CD4-positive, alpha-beta T cell (primary cell): Measurements from ENCODE around the gene CCDC74A. TPM values are rescaled to one million over a fixed set of nuclear protein-coding genes. Genes with fewer than 3 reads are reported as not detected.
"Not testable (repeated sequence)": the region's sequence is repeated elsewhere in the genome, so short reads cannot be mapped to it uniquely, and the experiment has no call there.

Experiments
- ATAC-seq: fragments of 200-7000 bp; cut with Tn5 transposase; one replicate; pipeline ENCODE4 v1.10.0; 2022; ENCODE audit warnings: mild to moderate bottlenecking; ENCODE audit not compliant: poor library complexity
- CTCF ChIA-PET: fragments of 350-600 bp; sonication (Branson Sonifier 250); formaldehyde crosslinking; loops from one replicate; lab custom pipeline; 2021; ENCODE audit warnings: antibody characterized with exemption, inconsistent platforms; lab: Charles Lee
- POLR2A ChIA-PET: fragments of 350-600 bp; sonication (Branson Sonifier 250); formaldehyde crosslinking; loops from one replicate; lab custom pipeline; 2021; ENCODE audit warnings: antibody characterized with exemption, inconsistent platforms; lab: Charles Lee
- DNase-seq, 14 experiments: peaks; one replicate each; pipeline ENCODE4 v3.0.0-alpha.2; 2013 to 2020; ENCODE audit warnings: mixed read lengths in 2 of 14
- H3K27ac ChIP-seq, 2 donors: one replicate each; pipeline versions ENCODE4 v1.5.1 to v1.7.0; 2013; ENCODE audit warnings: low read length in 2 of 2, low read depth in 1 of 2, mild to moderate bottlenecking in 1 of 2
- H3K27me3 ChIP-seq, 2 experiments: 1 replicate in 1 of 2; 2 replicates in 1 of 2; pipeline versions ENCODE4 v1.6.1 to v1.7.0; 2013; ENCODE audit warnings: low read length in 2 of 2, control low read depth in 1 of 2, mild to moderate bottlenecking in 1 of 2, moderate library complexity in 1 of 2; ENCODE audit not compliant: insufficient read depth in 2 of 2, control insufficient read depth in 1 of 2
- H3K36me3 ChIP-seq: one replicate; pipeline ENCODE4 v1.6.1; 2013; ENCODE audit warnings: low read length, control low read depth; ENCODE audit not compliant: insufficient read depth
- H3K4me1 ChIP-seq: one replicate; pipeline ENCODE4 v1.6.1; 2013; ENCODE audit warnings: low read length, control low read depth; ENCODE audit not compliant: insufficient read depth
- H3K4me3 ChIP-seq: one replicate; pipeline ENCODE4 v1.5.1; 2013; ENCODE audit warnings: mild to moderate bottlenecking, low read length, moderate library complexity
- H3K9me3 ChIP-seq, 2 experiments: 1 replicate in 1 of 2; 2 replicates in 1 of 2; pipeline versions ENCODE4 v1.6.1 to v1.7.0; 2013; ENCODE audit warnings: low read length in 2 of 2, mild to moderate bottlenecking in 2 of 2, control low read depth in 1 of 2, moderate library complexity in 1 of 2; ENCODE audit not compliant: control insufficient read depth in 1 of 2, insufficient read depth in 1 of 2
- H3K27ac Mint-ChIP-seq: one replicate; pipeline ENCODE4 v1.8.0; 2020; ENCODE audit warnings: mixed read lengths
- H3K27me3 Mint-ChIP-seq: one replicate; pipeline ENCODE4 v1.8.0; 2021; ENCODE audit warnings: mixed read lengths
- H3K36me3 Mint-ChIP-seq: one replicate; pipeline ENCODE4 v1.8.0; 2021; ENCODE audit warnings: low read depth, mixed read lengths
- H3K4me1 Mint-ChIP-seq: one replicate; pipeline ENCODE4 v1.8.0; 2021; ENCODE audit warnings: low read depth, mixed read lengths
- H3K4me3 Mint-ChIP-seq: one replicate; pipeline ENCODE4 v1.8.0; 2020; ENCODE audit warnings: mild to moderate bottlenecking, mixed read lengths
- H3K9me3 Mint-ChIP-seq: one replicate; pipeline ENCODE4 v1.8.0; 2020; ENCODE audit warnings: mixed read lengths
- intact Hi-C, 2 experiments: fragments of 100-400 bp; cut with DNase I in 1 of 2; cut with micrococcal nuclease in 1 of 2; formaldehyde crosslinking; loops; one replicate each; pipeline versions ENCODE4 v1.15.1 to v1.9.0; 2023 to 2025; cut with DNase I, micrococcal nuclease
- total RNA-seq, 174 experiments: library from RNA in 2 of 174; stranded (reverse) in 2 of 174; gene quantifications; one replicate each; pipeline ENCODE4 v1.2.3 and lab custom pipeline; 2021 to 2026
- TF ChIP-seq, protein P1 (sequence below): fragments of 200-600 bp; IDR thresholded peaks from one replicate; pipeline ENCODE4 v1.8.0; 2022; ENCODE audit warnings: antibody characterized with exemption, mild to moderate bottlenecking

CCDC74A gene
- total RNA-seq, 2 experiments from 2014 or later = 0.50 to 0.60 TPM

DNA sequence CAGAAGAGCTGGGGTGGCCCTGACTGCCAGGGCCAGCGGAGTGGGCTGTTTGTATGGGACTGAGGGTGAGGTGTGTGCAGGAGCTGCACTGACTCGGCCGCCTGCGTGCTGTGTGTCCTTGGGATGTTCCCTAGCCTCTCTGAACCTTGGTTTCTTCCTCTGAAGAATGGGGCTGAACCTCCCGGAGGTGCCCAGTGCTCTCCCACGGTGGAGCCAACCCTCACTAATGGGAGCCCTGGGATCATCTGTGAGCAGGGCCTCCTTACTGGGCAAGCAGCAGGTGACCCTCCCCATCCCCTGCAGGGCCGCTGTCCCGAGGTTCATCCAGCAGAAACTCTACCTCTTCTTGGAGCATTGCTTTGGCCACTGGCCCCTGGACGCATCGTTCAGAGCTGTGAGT, 11.7 kb upstream of the CCDC74A start:
- peaks cover 62% of the 10 kb centered on the region for H3K36me3 Mint-ChIP-seq
- Histone ChIP-seq H3K4me3 (no peak overlapping the region), H3K9me3 (no peaks in the 10 kb centered on the region), H3K27me3 (no peaks in the 10 kb centered on the region), H3K27ac (no peak overlapping the region), H3K36me3 (peaks cover 27% of the 10 kb centered on the region), H3K4me1 (no peaks in the 10 kb centered on the region)
- ChIA-PET POLR2A (no interaction called here), CTCF (no interaction called here)
- intact Hi-C loops = no loop called here
- no peak overlapping the region for H3K4me3 Mint-ChIP-seq
- DNase-seq = no peak
- H3K4me1 Mint-ChIP-seq = no peaks in the 10 kb centered on the region
- ATAC-seq = no peak
- no peak overlapping the region for H3K27ac Mint-ChIP-seq
- H3K27me3 Mint-ChIP-seq = no peaks in the 10 kb centered on the region
- TF ChIP-seq, protein P1, sequence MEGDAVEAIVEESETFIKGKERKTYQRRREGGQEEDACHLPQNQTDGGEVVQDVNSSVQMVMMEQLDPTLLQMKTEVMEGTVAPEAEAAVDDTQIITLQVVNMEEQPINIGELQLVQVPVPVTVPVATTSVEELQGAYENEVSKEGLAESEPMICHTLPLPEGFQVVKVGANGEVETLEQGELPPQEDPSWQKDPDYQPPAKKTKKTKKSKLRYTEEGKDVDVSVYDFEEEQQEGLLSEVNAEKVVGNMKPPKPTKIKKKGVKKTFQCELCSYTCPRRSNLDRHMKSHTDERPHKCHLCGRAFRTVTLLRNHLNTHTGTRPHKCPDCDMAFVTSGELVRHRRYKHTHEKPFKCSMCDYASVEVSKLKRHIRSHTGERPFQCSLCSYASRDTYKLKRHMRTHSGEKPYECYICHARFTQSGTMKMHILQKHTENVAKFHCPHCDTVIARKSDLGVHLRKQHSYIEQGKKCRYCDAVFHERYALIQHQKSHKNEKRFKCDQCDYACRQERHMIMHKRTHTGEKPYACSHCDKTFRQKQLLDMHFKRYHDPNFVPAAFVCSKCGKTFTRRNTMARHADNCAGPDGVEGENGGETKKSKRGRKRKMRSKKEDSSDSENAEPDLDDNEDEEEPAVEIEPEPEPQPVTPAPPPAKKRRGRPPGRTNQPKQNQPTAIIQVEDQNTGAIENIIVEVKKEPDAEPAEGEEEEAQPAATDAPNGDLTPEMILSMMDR = no peak
- H3K9me3 Mint-ChIP-seq = no peaks in the 10 kb centered on the region

DNA sequence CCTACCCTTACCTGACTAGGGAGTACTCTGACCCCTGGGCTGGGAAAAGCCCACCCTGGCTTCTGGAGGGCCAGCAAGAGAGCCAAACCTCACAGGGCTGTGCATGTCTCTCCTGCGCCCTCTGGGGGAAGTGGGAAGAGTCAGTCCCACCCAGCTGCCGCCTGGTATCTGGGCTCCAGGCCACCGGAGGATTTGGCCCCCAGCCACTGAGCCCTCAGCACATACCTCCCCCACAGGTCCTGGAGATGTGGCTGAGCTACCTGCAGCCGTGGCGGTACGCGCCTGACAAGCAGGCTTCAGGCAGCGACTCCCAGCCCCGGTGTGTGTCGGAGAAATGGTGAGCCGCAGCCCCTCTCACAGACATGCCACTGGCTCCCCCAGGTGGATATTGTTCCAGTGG, 11.1 kb upstream of the CCDC74A start:
- H3K36me3 ChIP-seq = peaks cover 27% of the 10 kb centered on the region
- H3K9me3 Mint-ChIP-seq, intact Hi-C loops, H3K9me3 ChIP-seq, H3K4me1 Mint-ChIP-seq, H3K27me3 Mint-ChIP-seq, H3K4me3 Mint-ChIP-seq, H3K27ac ChIP-seq, H3K4me3 ChIP-seq, CTCF ChIA-PET, H3K27me3 ChIP-seq, DNase-seq, H3K27ac Mint-ChIP-seq, ATAC-seq, POLR2A ChIA-PET, H3K4me1 ChIP-seq: not testable (repeated sequence)
- H3K36me3 Mint-ChIP-seq = peaks cover 56% of the 10 kb centered on the region

DNA sequence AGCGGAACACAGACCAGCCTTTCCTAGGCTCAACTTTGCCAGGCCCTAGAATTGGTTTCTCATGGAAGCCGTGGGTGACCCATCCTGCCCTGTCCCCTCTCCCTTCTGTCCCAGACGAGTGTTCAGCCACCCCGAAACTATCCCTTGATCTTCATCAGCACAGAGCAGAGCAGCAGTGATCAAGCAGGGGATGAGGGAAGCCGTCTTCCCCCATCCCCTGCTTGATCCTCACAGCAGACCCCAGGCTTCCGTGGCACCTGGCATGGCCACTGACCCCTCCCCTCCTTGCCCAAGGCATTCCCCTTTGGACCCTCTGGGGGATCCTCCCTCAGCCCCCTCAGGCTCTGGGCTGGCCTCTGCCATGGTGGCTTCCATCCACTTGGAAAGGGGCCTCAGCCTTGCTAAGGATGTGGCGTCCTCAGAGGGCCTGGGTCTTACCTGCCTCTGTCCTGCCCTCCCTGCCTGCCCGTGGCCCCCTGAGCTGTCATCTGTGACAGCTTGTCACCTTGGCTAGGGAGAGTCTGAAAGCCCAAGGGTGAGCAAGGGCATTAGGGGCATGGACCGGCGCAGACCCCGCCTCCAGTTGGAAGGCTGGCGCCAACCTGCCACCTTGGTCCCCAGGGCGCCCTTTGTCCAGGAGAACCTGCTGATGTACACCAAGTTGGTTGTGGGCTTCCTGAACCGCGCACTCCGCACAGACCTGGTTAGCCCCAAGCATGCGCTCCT, 10.4 kb upstream of the CCDC74A start:
- H3K9me3 Mint-ChIP-seq = no peaks in the 10 kb centered on the region
- H3K27me3 Mint-ChIP-seq = no peaks in the 10 kb centered on the region
- H3K27ac Mint-ChIP-seq = no peak overlapping the region
- ATAC-seq (no peak), DNase-seq (no peak)
- intact Hi-C loops = no loop called here
- H3K36me3 Mint-ChIP-seq = peaks cover 52% of the 10 kb centered on the region
- H3K36me3 ChIP-seq = peaks cover 24% of the 10 kb centered on the region
- H3K4me1 Mint-ChIP-seq = no peaks in the 10 kb centered on the region
- CTCF ChIA-PET = no interaction called here
- no peak overlapping the region for H3K27ac ChIP-seq
- H3K4me1 ChIP-seq = no peaks in the 10 kb centered on the region
- no peak overlapping the region for H3K4me3 Mint-ChIP-seq
- no peak overlapping the region for H3K4me3 ChIP-seq
- H3K27me3 ChIP-seq = no peaks in the 10 kb centered on the region
- TF ChIP-seq, protein P1 = no peak
- H3K9me3 ChIP-seq = no peaks in the 10 kb centered on the region
- POLR2A ChIA-PET = no interaction called here

DNA sequence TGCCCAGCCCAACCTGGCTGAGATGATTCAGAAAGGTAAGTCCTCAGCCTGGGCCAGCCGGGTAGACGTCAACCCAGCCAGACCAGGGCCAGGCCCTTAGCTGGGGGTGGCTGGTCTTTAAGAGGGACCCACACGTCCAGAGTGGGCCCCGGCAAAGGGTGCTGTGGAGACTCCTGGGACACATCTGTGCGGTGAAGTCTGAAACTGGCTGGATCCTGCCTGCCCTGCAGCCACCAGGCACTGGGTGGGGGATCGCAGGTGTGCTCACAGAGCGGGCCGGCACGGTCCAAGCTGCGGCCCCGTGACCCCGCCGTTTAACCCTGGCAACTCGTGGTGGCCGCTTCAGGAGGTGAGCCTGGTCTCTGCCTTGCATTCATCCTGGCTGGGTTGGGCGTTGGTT, 9.8 kb upstream of the CCDC74A start:
- CTCF ChIA-PET, H3K27me3 Mint-ChIP-seq, H3K4me1 ChIP-seq, H3K4me1 Mint-ChIP-seq, ATAC-seq, H3K4me3 Mint-ChIP-seq, H3K4me3 ChIP-seq, POLR2A ChIA-PET, H3K9me3 ChIP-seq, H3K27me3 ChIP-seq, H3K9me3 Mint-ChIP-seq, DNase-seq, H3K27ac Mint-ChIP-seq, intact Hi-C loops, H3K27ac ChIP-seq: not testable (repeated sequence)
- H3K36me3 Mint-ChIP-seq = peaks cover 47% of the 10 kb centered on the region
- H3K36me3 ChIP-seq = peaks cover 24% of the 10 kb centered on the region

DNA sequence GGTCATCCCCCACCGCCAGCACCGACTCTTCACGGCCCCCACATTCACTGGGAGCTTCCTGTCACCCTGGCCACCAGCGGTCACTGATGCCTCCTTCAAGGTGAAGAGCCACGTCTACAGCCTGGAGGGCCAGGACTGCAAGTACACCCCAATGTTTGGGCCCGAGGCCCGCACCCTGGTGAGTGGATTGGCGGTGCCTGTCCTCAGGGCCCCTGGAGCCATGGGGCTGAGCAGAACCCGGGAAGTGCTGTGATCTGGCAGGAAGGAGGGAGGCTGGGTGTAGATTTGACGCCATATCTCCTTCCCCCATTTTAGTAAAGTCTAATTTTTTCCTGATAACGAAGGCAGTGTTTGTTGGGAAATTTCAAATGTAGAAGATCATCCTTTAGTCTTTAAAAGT, 9.2 kb upstream of the CCDC74A start:
- H3K4me3 ChIP-seq, H3K4me1 Mint-ChIP-seq, H3K9me3 Mint-ChIP-seq, H3K27me3 Mint-ChIP-seq, ATAC-seq, H3K4me1 ChIP-seq, H3K27ac ChIP-seq, DNase-seq, H3K4me3 Mint-ChIP-seq, CTCF ChIA-PET, H3K27me3 ChIP-seq, H3K27ac Mint-ChIP-seq, H3K9me3 ChIP-seq, POLR2A ChIA-PET, intact Hi-C loops: not testable (repeated sequence)
- H3K36me3 ChIP-seq = peaks cover 24% of the 10 kb centered on the region
- peaks cover 40% of the 10 kb centered on the region for H3K36me3 Mint-ChIP-seq
